MG63 (cell line): ENCODE data around the gene MMS19. TPM values are rescaled to one million over a fixed set of nuclear protein-coding genes. Genes with fewer than 3 reads are reported as not detected.

Source experiments
- DNase-seq: peaks from one replicate; pipeline ENCODE4 v3.0.0-alpha.2; 2020
- H3K27me3 ChIP-seq: fragments of 250-450 bp; sonication (Bioruptor Pico); 2 replicates; pipeline ENCODE4 v1.5.1; 2020; ENCODE audit warnings: mild to moderate bottlenecking, moderate library complexity
- H3K36me3 ChIP-seq: fragments of 250-450 bp; sonication (Bioruptor Pico); 2 replicates; pipeline ENCODE4 v1.5.1; 2020; ENCODE audit warnings: mild to moderate bottlenecking, moderate library complexity
- H3K4me3 ChIP-seq: fragments of 250-450 bp; sonication (Bioruptor Pico); 2 replicates; pipeline ENCODE4 v1.5.1; 2020; ENCODE audit warnings: mild to moderate bottlenecking, moderate library complexity
- H3K9me3 ChIP-seq: fragments of 250-450 bp; sonication (Bioruptor Pico); 2 replicates; pipeline ENCODE4 v1.5.1; 2020; ENCODE audit warnings: mild to moderate bottlenecking, moderate library complexity
- total RNA-seq: library from RNA; depleted of rRNA; stranded (reverse); fragments of >200 nt; shearing (Covaris generic); gene quantifications from 2 replicates; pipeline ENCODE4 v1.2.3, GENCODE V29; 2014; ENCODE audit warnings: low replicate concordance

MMS19 gene
- total RNA-seq, 1 experiment from 2014 or later: 44.3 TPM

GRCh38 chr10:97511711-97512440 is 13.7 kb upstream of the MMS19 start:
- no peaks in the 10 kb centered on the region for H3K36me3 ChIP-seq
- no peak for DNase-seq
- H3K9me3 ChIP-seq: no peaks in the 10 kb centered on the region
- H3K27me3 ChIP-seq: no peaks in the 10 kb centered on the region
- H3K4me3 ChIP-seq: no peak overlapping the region

- DNase-seq: no peak
- no peaks in the 10 kb centered on the region for H3K27me3 ChIP-seq
- H3K36me3 ChIP-seq: no peaks in the 10 kb centered on the region
Observed at GRCh38 chr10:97510686-97511085, 12.5 kb upstream of the MMS19 start.

GRCh38 chr10:97509120-97509680 is 11.0 kb upstream of the MMS19 start:
- no peaks in the 10 kb centered on the region for H3K36me3 ChIP-seq
- no peak for DNase-seq
- H3K27me3 ChIP-seq: no peaks in the 10 kb centered on the region
- H3K9me3 ChIP-seq: no peaks in the 10 kb centered on the region
- no peak overlapping the region for H3K4me3 ChIP-seq

More at GRCh38 chr10:97510686-97511085, 12.5 kb upstream of the MMS19 start:
- no peak overlapping the region for H3K4me3 ChIP-seq
- H3K9me3 ChIP-seq: no peaks in the 10 kb centered on the region

GRCh38 chr10:97508342-97508741 is 10.1 kb upstream of the MMS19 start:
- DNase-seq: peak; percentile 36
- no peaks in the 10 kb centered on the region for H3K9me3 ChIP-seq
- H3K4me3 ChIP-seq: no peak overlapping the region
- no peaks in the 10 kb centered on the region for H3K27me3 ChIP-seq
- no peaks in the 10 kb centered on the region for H3K36me3 ChIP-seq

GRCh38 chr10:97506199-97506991 is 8.2 kb upstream of the MMS19 start:
- Histone ChIP-seq H3K27me3 (no peaks in the 10 kb centered on the region), H3K4me3 (no peak overlapping the region), H3K9me3 (no peaks in the 10 kb centered on the region), H3K36me3 (no peaks in the 10 kb centered on the region)
- DNase-seq: no peak

- H3K9me3 ChIP-seq: no peaks in the 10 kb centered on the region
- H3K4me3 ChIP-seq: no peak overlapping the region
- no peaks in the 10 kb centered on the region for H3K36me3 ChIP-seq
- no peak for DNase-seq
- H3K27me3 ChIP-seq: no peaks in the 10 kb centered on the region
Observed at GRCh38 chr10:97505152-97505551, 6.9 kb upstream of the MMS19 start.

- no peak overlapping the region for H3K4me3 ChIP-seq
- H3K36me3 ChIP-seq: no peaks in the 10 kb centered on the region
- no peaks in the 10 kb centered on the region for H3K9me3 ChIP-seq
- no peaks in the 10 kb centered on the region for H3K27me3 ChIP-seq
- DNase-seq: no peak
Observed at GRCh38 chr10:97503406-97503805, 5.2 kb upstream of the MMS19 start.

- H3K9me3 ChIP-seq: no peaks in the 10 kb centered on the region
- no peak for DNase-seq
- no peaks in the 10 kb centered on the region for H3K27me3 ChIP-seq
- H3K4me3 ChIP-seq: no peak overlapping the region
- H3K36me3 ChIP-seq: peaks cover 2% of the 10 kb centered on the region
Observed at GRCh38 chr10:97502916-97503315, 4.7 kb upstream of the MMS19 start.

GRCh38 chr10:97500297-97500575 is 2.0 kb upstream of the MMS19 start:
- Histone ChIP-seq H3K9me3 (no peaks in the 10 kb centered on the region), H3K27me3 (no peaks in the 10 kb centered on the region), H3K36me3 (peaks cover 22% of the 10 kb centered on the region), H3K4me3 (peak overlapping the region; percentile 99)
- no peak for DNase-seq

- peaks cover 25% of the 10 kb centered on the region for H3K36me3 ChIP-seq
- H3K9me3 ChIP-seq: no peaks in the 10 kb centered on the region
- peak overlapping the region; percentile 99 for H3K4me3 ChIP-seq
- peak; percentile 75 for DNase-seq
- no peaks in the 10 kb centered on the region for H3K27me3 ChIP-seq
Observed at GRCh38 chr10:97499561-97500296, 1.5 kb upstream of the MMS19 start.

- DNase-seq: peak; percentile 71
- Histone ChIP-seq H3K4me3 (peak within 1 kb of the TSS; percentile 99), H3K27me3 (no peaks in the 10 kb centered on the region), H3K36me3 (peaks cover 30% of the 10 kb centered on the region), H3K9me3 (no peaks in the 10 kb centered on the region)
Observed at GRCh38 chr10:97498841-97499560, 779 bp upstream of the MMS19 start, which contains the start of gene UBTD1. TSS of gene UBTD1 (plus strand) at chr10:97498924. CDS start at chr10:97499204, 280 bp downstream.

GRCh38 chr10:97497572-97498075 is 598 bp downstream of the MMS19 start:
- H3K4me3 ChIP-seq: peak overlapping the region; percentile 99
- peak; percentile 87 for DNase-seq
- H3K27me3 ChIP-seq: no peaks in the 10 kb centered on the region
- H3K36me3 ChIP-seq: peaks cover 35% of the 10 kb centered on the region
- H3K9me3 ChIP-seq: no peaks in the 10 kb centered on the region

- H3K4me3 ChIP-seq: no peak overlapping the region
- no peaks in the 10 kb centered on the region for H3K9me3 ChIP-seq
- peaks cover 35% of the 10 kb centered on the region for H3K36me3 ChIP-seq
- no peaks in the 10 kb centered on the region for H3K27me3 ChIP-seq
- no peak for DNase-seq
Observed at GRCh38 chr10:97494863-97495506, 3.2 kb downstream of the MMS19 start.

GRCh38 chr10:97494151-97494550 is 4.1 kb downstream of the MMS19 start:
- no peak for DNase-seq
- no peaks in the 10 kb centered on the region for H3K27me3 ChIP-seq
- no peaks in the 10 kb centered on the region for H3K9me3 ChIP-seq
- H3K4me3 ChIP-seq: no peak overlapping the region
- peaks cover 35% of the 10 kb centered on the region for H3K36me3 ChIP-seq

GRCh38 chr10:97490592-97490991 is 7.6 kb downstream of the MMS19 start:
- Histone ChIP-seq H3K27me3 (no peaks in the 10 kb centered on the region), H3K9me3 (no peaks in the 10 kb centered on the region), H3K4me3 (no peak overlapping the region), H3K36me3 (peaks cover 23% of the 10 kb centered on the region)
- DNase-seq: peak; percentile 21
